SK-N-SH (cell line): ENCODE data around the gene BRI3. TPM values are rescaled to one million over a fixed set of nuclear protein-coding genes. Genes with fewer than 3 reads are reported as not detected.

Experiments
- CTCF ChIA-PET: fragments of 300-600, 350-600 bp; formaldehyde crosslinking; extraction: SDS; loops from one replicate; lab custom pipeline; 2021; lab: Yijun Ruan, JAX
- POLR2A ChIA-PET: fragments of 350-600 bp; sonication (Branson Sonifier 250); formaldehyde crosslinking; extraction: SDS; loops from one replicate; lab custom pipeline; 2020; ENCODE audit warnings: antibody characterized with exemption, inconsistent platforms; lab: Yijun Ruan, JAX
- DNase-seq: peaks from one replicate; pipeline ENCODE4 v3.0.0; 2012
- H2AFZ ChIP-seq: fragments of 200-600 bp; sonication (generic); 2 replicates; pipeline ENCODE4 v1.8.1; 2016; ENCODE audit warnings: antibody characterized with exemption, mild to moderate bottlenecking, low read depth
- H3F3A ChIP-seq: fragments of 200-600 bp; sonication (generic); replicated peaks from 2 replicates; pipeline ENCODE3; 2016; ENCODE audit warnings: antibody characterized with exemption, mild to moderate bottlenecking; ENCODE audit not compliant: insufficient read depth
- H3K27ac ChIP-seq, 2 experiments: fragments of 200-500 bp in 1 of 2; fragments of 200-600 bp in 1 of 2; sonication (Bioruptor generic) in 1 of 2; sonication (generic), shearing (Covaris generic) in 1 of 2; 2 replicates each; pipeline versions ENCODE4 v1.5.1 to v1.6.1; 2014 to 2016; ENCODE audit warnings: low read depth in 2 of 2, inconsistent platforms in 1 of 2, low read length in 1 of 2, mild to moderate bottlenecking in 1 of 2, mixed read lengths in 1 of 2
- H3K27me3 ChIP-seq: fragments of 200-600 bp; sonication (generic), shearing (Covaris generic); 2 replicates; pipeline ENCODE4 v1.6.1; 2016; ENCODE audit warnings: mixed run types; ENCODE audit not compliant: insufficient read depth
- H3K36me3 ChIP-seq, 2 experiments: fragments of 200-500 bp in 1 of 2; fragments of 200-600 bp in 1 of 2; sonication (Bioruptor generic) in 1 of 2; sonication (generic) in 1 of 2; replicated peaks in 1 of 2; 2 replicates each; pipeline versions ENCODE3 to v1.5.1; 2014 to 2016; ENCODE audit warnings: low read length in 1 of 2, mild to moderate bottlenecking in 1 of 2; ENCODE audit not compliant: insufficient read depth in 2 of 2, control insufficient read depth in 1 of 2
- H3K4me1 ChIP-seq, 2 experiments: fragments of 200-500 bp in 1 of 2; fragments of 200-600 bp in 1 of 2; sonication (Bioruptor generic) in 1 of 2; sonication (generic), shearing (Covaris generic) in 1 of 2; 2 replicates each; pipeline versions ENCODE4 v1.5.1 to v1.6.1; 2014 to 2016; ENCODE audit warnings: low read depth in 1 of 2, low read length in 1 of 2, mixed run types in 1 of 2; ENCODE audit not compliant: insufficient read depth in 2 of 2, control insufficient read depth in 1 of 2
- H3K4me2 ChIP-seq: fragments of 200-600 bp; sonication (generic), shearing (Covaris generic); 2 replicates; pipeline ENCODE4 v1.6.1; 2017; ENCODE audit warnings: mixed run types
- H3K4me3 ChIP-seq, 2 experiments: fragments of 200-500 bp in 1 of 2; fragments of 200-600 bp in 1 of 2; sonication (Bioruptor generic) in 1 of 2; sonication (generic), shearing (Covaris generic) in 1 of 2; 2 replicates each; pipeline versions ENCODE4 v1.5.1 to v1.8.1; 2014 to 2016; ENCODE audit warnings: low read depth in 2 of 2, inconsistent platforms in 1 of 2, low read length in 1 of 2, mild to moderate bottlenecking in 1 of 2, mixed read lengths in 1 of 2, moderate library complexity in 1 of 2
- H3K79me2 ChIP-seq: fragments of 200-600 bp; sonication (generic); 2 replicates; pipeline ENCODE4 v1.8.1; 2017; ENCODE audit warnings: mild to moderate bottlenecking; ENCODE audit not compliant: insufficient read depth
- H3K9ac ChIP-seq: fragments of 200-600 bp; sonication (generic); 2 replicates; pipeline ENCODE4 v1.6.1; 2017; ENCODE audit warnings: mixed run types
- H3K9me2 ChIP-seq: fragments of 200-600 bp; sonication (generic); 2 replicates; pipeline ENCODE4 v1.6.1; 2017; ENCODE audit warnings: mixed run types
- H3K9me3 ChIP-seq: fragments of 200-600 bp; sonication (generic); 2 replicates; pipeline ENCODE4 v1.6.1; 2017; ENCODE audit warnings: mixed run types, mild to moderate bottlenecking, moderate library complexity
- H4K20me1 ChIP-seq: fragments of 200-600 bp; sonication (generic); 2 replicates; pipeline ENCODE4 v1.6.1; 2017; ENCODE audit warnings: mild to moderate bottlenecking, mixed run types; ENCODE audit not compliant: insufficient read depth
- CHD2 ChIP-seq: fragments of 150-350 bp; IDR thresholded peaks from 2 replicates; pipeline ENCODE4 v1.6.1; 2018; ENCODE audit warnings: low read length; ENCODE audit not compliant: partially characterized antibody
- ELF1 ChIP-seq: IDR thresholded peaks from 2 replicates; pipeline ENCODE4 v1.4.0; 2012
- EZH2phosphoT487 ChIP-seq: fragments of 200-600 bp; sonication (generic); IDR thresholded peaks from 2 replicates; pipeline ENCODE4 v1.6.1; 2017; ENCODE audit warnings: low read depth, mixed run types, mild to moderate bottlenecking, antibody characterized with exemption, moderate library complexity, borderline replicate concordance
- FOXJ3 ChIP-seq: sonication (generic); formaldehyde crosslinking; IDR thresholded peaks from 2 replicates; pipeline ENCODE4 v1.5.1; 2020; ENCODE audit warnings: mild to moderate bottlenecking, missing genetic modification reagents
- GABPA ChIP-seq: IDR thresholded peaks from 2 replicates; pipeline ENCODE4 v1.4.0; 2012; ENCODE audit warnings: low read depth, mild to moderate bottlenecking
- JUND ChIP-seq: IDR thresholded peaks from 2 replicates; pipeline ENCODE4 v1.4.0; 2012
- MEF2A ChIP-seq: IDR thresholded peaks from 2 replicates; pipeline ENCODE4 v1.4.0; 2012; ENCODE audit warnings: low read depth, borderline replicate concordance
- MXI1 ChIP-seq: IDR thresholded peaks from 2 replicates; pipeline ENCODE4 v1.6.1; 2012; ENCODE audit warnings: mild to moderate bottlenecking, low read depth, low read length, improper control_type of control experiment
- NRF1 ChIP-seq: IDR thresholded peaks from 2 replicates; pipeline ENCODE4 v1.6.1; 2012; ENCODE audit warnings: low read depth, mild to moderate bottlenecking, low read length
- RCOR1 ChIP-seq: fragments of 150-350 bp; IDR thresholded peaks from 2 replicates; pipeline ENCODE4 v1.6.1; 2017; ENCODE audit warnings: antibody characterized with exemption, low read length
- RXRA ChIP-seq: IDR thresholded peaks from 2 replicates; pipeline ENCODE4 v1.4.0; 2012; ENCODE audit warnings: low read depth, mild to moderate bottlenecking, borderline replicate concordance
- TAF1 ChIP-seq: IDR thresholded peaks from 2 replicates; pipeline ENCODE4 v1.6.1; 2012; ENCODE audit warnings: low read depth, mild to moderate bottlenecking, low read length, moderate library complexity, borderline replicate concordance
- TEAD4 ChIP-seq: IDR thresholded peaks from 2 replicates; pipeline ENCODE4 v1.4.0; 2012; ENCODE audit warnings: mild to moderate bottlenecking, borderline replicate concordance; ENCODE audit not compliant: insufficient read depth
- WGBS: methylation state at CpG from one replicate; pipeline ENCODE4 v1.1.6; 2017; ENCODE audit warnings: low lambda C conversion rate; 5-methylcytosine and 5-hydroxymethylcytosine counted together
- polyA plus RNA-seq, 3 experiments: library from polyadenylated mRNA; depleted of rRNA; stranded (reverse); fragments of >200 nt; gene quantifications; 2 replicates each; pipeline ENCODE4 v1.2.3, GENCODE V29; 2012
- TF ChIP-seq, protein P1 (sequence below): IDR thresholded peaks from 2 replicates; pipeline ENCODE4 v1.4.0; 2012; ENCODE audit warnings: low read depth, borderline replicate concordance
- TF ChIP-seq, protein P2 (sequence below): fragments of 150-350 bp; IDR thresholded peaks from 2 replicates; pipeline ENCODE4 v1.6.1; 2017; ENCODE audit warnings: antibody characterized with exemption, low read length, low read depth, borderline replicate concordance
- TF ChIP-seq, protein P3 (sequence below): fragments of 200-600 bp; sonication (generic); IDR thresholded peaks from 2 replicates; pipeline ENCODE4 v1.6.1; 2017; ENCODE audit warnings: antibody characterized with exemption, mild to moderate bottlenecking, moderate library complexity
- TF ChIP-seq, protein P4 (sequence below): IDR thresholded peaks from 2 replicates; pipeline ENCODE4 v1.6.1; 2012; ENCODE audit warnings: mild to moderate bottlenecking, low read depth, low read length, moderate library complexity
- TF ChIP-seq, protein P5 (sequence below): IDR thresholded peaks from 2 replicates; pipeline ENCODE4; 2012

Gene BRI3
- polyA plus RNA-seq, 1 of the 3 experiments (the other 2 are of a cell fraction) = 128 TPM

DNA sequence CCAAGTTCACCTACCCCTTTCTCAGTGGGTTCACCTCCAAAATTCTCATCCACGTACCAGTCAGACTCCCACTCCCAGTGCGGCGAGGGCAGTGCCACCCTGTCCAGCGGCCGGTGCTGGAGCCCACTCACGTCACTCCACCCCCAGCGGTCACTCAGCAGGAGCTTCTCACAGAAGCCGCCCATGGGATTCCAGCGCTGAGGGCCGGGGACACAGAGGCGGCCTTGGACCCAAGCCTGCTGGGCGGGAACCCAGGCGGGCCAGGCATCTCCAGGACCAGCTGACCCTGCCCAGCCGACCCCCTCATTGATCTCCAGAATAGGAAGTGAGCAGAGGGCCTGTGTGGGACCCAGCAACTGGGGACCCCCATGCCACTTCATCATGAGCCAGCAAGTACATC lies 36.6 kb upstream of the BRI3 start:
- Histone ChIP-seq H3K4me2 (no peak overlapping the region), H3F3A (no peaks in the 10 kb centered on the region), H3K9me2 (no peaks in the 10 kb centered on the region), H3K27ac (no peak overlapping the region), H3K4me3 (no peak overlapping the region), H3K36me3 (peaks cover 0 to 11% of the 10 kb centered on the region in 2 experiments), H2AFZ (no peak overlapping the region), H3K9me3 (no peaks in the 10 kb centered on the region), H3K79me2 (peaks cover 10% of the 10 kb centered on the region; the same call in 1 of the 2 replicates), H3K27me3 (no peaks in the 10 kb centered on the region), H4K20me1 (no peaks in the 10 kb centered on the region), H3K4me1 (no peaks in the 10 kb centered on the region), H3K9ac (no peak overlapping the region)
- CTCF ChIA-PET = interaction anchor here (1.2 to 1.6 kb wide), 2 partner anchors 74 to 224 kb away, joined by 3 to 4 read pairs; no protein-coding TSS in a partner anchor
- no peak for TF ChIP-seq MEF2A
- WGBS = 98% methylated on average over 6 of the region's 14 CpGs
- peak; percentile 18 for DNase-seq
- POLR2A ChIA-PET = no interaction called here

DNA sequence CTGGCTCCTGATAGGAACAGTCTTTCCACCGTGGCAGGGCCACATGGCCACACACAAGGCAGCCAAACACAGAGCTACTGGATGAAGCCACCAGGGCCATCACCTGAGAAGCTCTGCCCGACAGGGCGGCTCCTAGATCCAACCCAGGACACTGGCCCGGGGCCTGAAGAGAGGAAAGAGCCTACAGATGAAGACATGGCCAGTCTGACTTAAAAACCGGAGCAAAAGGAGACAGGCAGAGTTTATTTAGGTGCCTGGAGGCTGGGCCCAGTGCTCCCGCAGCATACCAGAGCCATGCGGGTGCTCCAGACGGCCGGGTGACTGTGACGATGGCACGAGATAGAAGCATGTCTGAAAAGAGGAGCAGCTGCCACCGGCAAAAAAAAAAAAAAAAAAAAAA lies 33.3 kb upstream of the BRI3 start:
- Histone ChIP-seq H3K9me3 (no peaks in the 10 kb centered on the region), H3F3A (peaks cover 3% of the 10 kb centered on the region), H3K9me2 (no peaks in the 10 kb centered on the region), H3K4me3 (no peak overlapping the region), H3K4me2 (no peak overlapping the region), H3K4me1 (peaks cover 11 to 15% of the 10 kb centered on the region in 2 experiments; a peak in 2 of 4 replicates), H3K36me3 (peaks cover 0 to 3% of the 10 kb centered on the region in 2 experiments), H3K9ac (no peak overlapping the region), H3K27me3 (no peaks in the 10 kb centered on the region), H4K20me1 (no peaks in the 10 kb centered on the region), H3K79me2 (peaks cover 43% of the 10 kb centered on the region), H3K27ac (no peak overlapping the region), H2AFZ (no peak overlapping the region)
- ChIA-PET CTCF (interaction anchor here (1.5 kb wide), 1 partner anchor 80 kb away, joined by 6 read pairs; no protein-coding TSS in a partner anchor), POLR2A (no interaction called here)
- 86% methylated on average over 12 of the region's 12 CpGs for WGBS
- DNase-seq = peak; percentile 17
- TF ChIP-seq FOXJ3 (CRISPR knock-in tag) = no peak
- TF ChIP-seq, protein P1, sequence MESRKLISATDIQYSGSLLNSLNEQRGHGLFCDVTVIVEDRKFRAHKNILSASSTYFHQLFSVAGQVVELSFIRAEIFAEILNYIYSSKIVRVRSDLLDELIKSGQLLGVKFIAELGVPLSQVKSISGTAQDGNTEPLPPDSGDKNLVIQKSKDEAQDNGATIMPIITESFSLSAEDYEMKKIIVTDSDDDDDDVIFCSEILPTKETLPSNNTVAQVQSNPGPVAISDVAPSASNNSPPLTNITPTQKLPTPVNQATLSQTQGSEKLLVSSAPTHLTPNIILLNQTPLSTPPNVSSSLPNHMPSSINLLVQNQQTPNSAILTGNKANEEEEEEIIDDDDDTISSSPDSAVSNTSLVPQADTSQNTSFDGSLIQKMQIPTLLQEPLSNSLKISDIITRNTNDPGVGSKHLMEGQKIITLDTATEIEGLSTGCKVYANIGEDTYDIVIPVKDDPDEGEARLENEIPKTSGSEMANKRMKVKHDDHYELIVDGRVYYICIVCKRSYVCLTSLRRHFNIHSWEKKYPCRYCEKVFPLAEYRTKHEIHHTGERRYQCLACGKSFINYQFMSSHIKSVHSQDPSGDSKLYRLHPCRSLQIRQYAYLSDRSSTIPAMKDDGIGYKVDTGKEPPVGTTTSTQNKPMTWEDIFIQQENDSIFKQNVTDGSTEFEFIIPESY = no peak
- TF ChIP-seq, protein P2, sequence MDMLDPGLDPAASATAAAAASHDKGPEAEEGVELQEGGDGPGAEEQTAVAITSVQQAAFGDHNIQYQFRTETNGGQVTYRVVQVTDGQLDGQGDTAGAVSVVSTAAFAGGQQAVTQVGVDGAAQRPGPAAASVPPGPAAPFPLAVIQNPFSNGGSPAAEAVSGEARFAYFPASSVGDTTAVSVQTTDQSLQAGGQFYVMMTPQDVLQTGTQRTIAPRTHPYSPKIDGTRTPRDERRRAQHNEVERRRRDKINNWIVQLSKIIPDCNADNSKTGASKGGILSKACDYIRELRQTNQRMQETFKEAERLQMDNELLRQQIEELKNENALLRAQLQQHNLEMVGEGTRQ = no peak
- no peak for TF ChIP-seq NRF1
- TF ChIP-seq MEF2A = no peak
- TF ChIP-seq, protein P3, sequence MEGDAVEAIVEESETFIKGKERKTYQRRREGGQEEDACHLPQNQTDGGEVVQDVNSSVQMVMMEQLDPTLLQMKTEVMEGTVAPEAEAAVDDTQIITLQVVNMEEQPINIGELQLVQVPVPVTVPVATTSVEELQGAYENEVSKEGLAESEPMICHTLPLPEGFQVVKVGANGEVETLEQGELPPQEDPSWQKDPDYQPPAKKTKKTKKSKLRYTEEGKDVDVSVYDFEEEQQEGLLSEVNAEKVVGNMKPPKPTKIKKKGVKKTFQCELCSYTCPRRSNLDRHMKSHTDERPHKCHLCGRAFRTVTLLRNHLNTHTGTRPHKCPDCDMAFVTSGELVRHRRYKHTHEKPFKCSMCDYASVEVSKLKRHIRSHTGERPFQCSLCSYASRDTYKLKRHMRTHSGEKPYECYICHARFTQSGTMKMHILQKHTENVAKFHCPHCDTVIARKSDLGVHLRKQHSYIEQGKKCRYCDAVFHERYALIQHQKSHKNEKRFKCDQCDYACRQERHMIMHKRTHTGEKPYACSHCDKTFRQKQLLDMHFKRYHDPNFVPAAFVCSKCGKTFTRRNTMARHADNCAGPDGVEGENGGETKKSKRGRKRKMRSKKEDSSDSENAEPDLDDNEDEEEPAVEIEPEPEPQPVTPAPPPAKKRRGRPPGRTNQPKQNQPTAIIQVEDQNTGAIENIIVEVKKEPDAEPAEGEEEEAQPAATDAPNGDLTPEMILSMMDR = no peak
- no peak for TF ChIP-seq RXRA
- TF ChIP-seq, protein P4, sequence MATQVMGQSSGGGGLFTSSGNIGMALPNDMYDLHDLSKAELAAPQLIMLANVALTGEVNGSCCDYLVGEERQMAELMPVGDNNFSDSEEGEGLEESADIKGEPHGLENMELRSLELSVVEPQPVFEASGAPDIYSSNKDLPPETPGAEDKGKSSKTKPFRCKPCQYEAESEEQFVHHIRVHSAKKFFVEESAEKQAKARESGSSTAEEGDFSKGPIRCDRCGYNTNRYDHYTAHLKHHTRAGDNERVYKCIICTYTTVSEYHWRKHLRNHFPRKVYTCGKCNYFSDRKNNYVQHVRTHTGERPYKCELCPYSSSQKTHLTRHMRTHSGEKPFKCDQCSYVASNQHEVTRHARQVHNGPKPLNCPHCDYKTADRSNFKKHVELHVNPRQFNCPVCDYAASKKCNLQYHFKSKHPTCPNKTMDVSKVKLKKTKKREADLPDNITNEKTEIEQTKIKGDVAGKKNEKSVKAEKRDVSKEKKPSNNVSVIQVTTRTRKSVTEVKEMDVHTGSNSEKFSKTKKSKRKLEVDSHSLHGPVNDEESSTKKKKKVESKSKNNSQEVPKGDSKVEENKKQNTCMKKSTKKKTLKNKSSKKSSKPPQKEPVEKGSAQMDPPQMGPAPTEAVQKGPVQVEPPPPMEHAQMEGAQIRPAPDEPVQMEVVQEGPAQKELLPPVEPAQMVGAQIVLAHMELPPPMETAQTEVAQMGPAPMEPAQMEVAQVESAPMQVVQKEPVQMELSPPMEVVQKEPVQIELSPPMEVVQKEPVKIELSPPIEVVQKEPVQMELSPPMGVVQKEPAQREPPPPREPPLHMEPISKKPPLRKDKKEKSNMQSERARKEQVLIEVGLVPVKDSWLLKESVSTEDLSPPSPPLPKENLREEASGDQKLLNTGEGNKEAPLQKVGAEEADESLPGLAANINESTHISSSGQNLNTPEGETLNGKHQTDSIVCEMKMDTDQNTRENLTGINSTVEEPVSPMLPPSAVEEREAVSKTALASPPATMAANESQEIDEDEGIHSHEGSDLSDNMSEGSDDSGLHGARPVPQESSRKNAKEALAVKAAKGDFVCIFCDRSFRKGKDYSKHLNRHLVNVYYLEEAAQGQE = no peak
- no peak for TF ChIP-seq ELF1
- TF ChIP-seq JUND = no peak
- TF ChIP-seq CHD2 = no peak
- no peak for TF ChIP-seq GABPA
- TF ChIP-seq TEAD4 = no peak
- TF ChIP-seq RCOR1 = no peak
- no peak for TF ChIP-seq EZH2phosphoT487
- TF ChIP-seq TAF1 = no peak
- TF ChIP-seq MXI1 = no peak
- TF ChIP-seq, protein P5, sequence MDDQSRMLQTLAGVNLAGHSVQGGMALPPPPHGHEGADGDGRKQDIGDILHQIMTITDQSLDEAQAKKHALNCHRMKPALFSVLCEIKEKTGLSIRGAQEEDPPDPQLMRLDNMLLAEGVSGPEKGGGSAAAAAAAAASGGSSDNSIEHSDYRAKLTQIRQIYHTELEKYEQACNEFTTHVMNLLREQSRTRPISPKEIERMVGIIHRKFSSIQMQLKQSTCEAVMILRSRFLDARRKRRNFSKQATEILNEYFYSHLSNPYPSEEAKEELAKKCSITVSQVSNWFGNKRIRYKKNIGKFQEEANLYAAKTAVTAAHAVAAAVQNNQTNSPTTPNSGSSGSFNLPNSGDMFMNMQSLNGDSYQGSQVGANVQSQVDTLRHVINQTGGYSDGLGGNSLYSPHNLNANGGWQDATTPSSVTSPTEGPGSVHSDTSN = no peak
